Mucosa of descending colon (tissue), 3 donors: ENCODE data around the gene VWA8. TPM values are rescaled to one million over a fixed set of nuclear protein-coding genes. Genes with fewer than 3 reads are reported as not detected.

ENCODE experiments used
- ATAC-seq: fragments of 200-7000 bp; cut with Tn5 transposase; one replicate; pipeline ENCODE4 v1.9.1; 2020; ENCODE audit warnings: mild to moderate bottlenecking, moderate library complexity
- DNase-seq, 3 donors: peaks; one replicate each; pipeline ENCODE4 v3.0.0-alpha.2; 2020
- H3K36me3 ChIP-seq: fragments of 200-600 bp; one replicate; pipeline ENCODE4 v1.8.0; 2021; ENCODE audit warnings: low read depth, mild to moderate bottlenecking
- H3K4me1 ChIP-seq: fragments of 200-600 bp; one replicate; pipeline ENCODE4 v1.8.0; 2021; ENCODE audit warnings: low read depth, mild to moderate bottlenecking
- H3K4me3 ChIP-seq: fragments of 200-600 bp; one replicate; pipeline ENCODE4 v1.8.0; 2021; ENCODE audit warnings: mild to moderate bottlenecking
- H3K9me3 ChIP-seq: fragments of 200-600 bp; one replicate; pipeline ENCODE4 v1.8.0; 2021; ENCODE audit warnings: mild to moderate bottlenecking
- intact Hi-C, 2 donors: fragments of 100-400 bp; cut with DNase I in 1 of 2; cut with micrococcal nuclease in 1 of 2; formaldehyde crosslinking; loops; one replicate each; pipeline versions ENCODE4 v1.11.0 to v1.11.1; 2022; cut with DNase I, micrococcal nuclease
- microRNA-seq: library from miRNA; unstranded; fragments of <30 nt; microRNA quantifications from one replicate; pipeline ENCODE4, GENCODE V29; 2019
- total RNA-seq, 3 donors: library from RNA; stranded (reverse); fragmentation: NEBNext Ultra II Directional in 2 of 3; extraction: Animal tissue kit (Norgen Biotek cat#: 25700) in 2 of 3; gene quantifications; one replicate each; pipeline versions ENCODE4 v1.2.1 to v1.2.4, GENCODE V29; 2021 to 2023
- TF ChIP-seq, protein P1 (sequence below): fragments of 200-600 bp; IDR thresholded peaks from one replicate; pipeline ENCODE4 v1.8.0; 2022; ENCODE audit warnings: antibody characterized with exemption, mild to moderate bottlenecking
- donor health status: DM: no; HTN: no; CAD: no; lungs with moderate emphysema.
- donor health status: DM: no; HTN: no; CAD: no.
- donor health status: DM: no; HTN: yes; CAD: no.

VWA8 gene
- total RNA-seq, 3 donors from 2014 or later: 19.1 to 31.5 (median 27.0) TPM

DNA sequence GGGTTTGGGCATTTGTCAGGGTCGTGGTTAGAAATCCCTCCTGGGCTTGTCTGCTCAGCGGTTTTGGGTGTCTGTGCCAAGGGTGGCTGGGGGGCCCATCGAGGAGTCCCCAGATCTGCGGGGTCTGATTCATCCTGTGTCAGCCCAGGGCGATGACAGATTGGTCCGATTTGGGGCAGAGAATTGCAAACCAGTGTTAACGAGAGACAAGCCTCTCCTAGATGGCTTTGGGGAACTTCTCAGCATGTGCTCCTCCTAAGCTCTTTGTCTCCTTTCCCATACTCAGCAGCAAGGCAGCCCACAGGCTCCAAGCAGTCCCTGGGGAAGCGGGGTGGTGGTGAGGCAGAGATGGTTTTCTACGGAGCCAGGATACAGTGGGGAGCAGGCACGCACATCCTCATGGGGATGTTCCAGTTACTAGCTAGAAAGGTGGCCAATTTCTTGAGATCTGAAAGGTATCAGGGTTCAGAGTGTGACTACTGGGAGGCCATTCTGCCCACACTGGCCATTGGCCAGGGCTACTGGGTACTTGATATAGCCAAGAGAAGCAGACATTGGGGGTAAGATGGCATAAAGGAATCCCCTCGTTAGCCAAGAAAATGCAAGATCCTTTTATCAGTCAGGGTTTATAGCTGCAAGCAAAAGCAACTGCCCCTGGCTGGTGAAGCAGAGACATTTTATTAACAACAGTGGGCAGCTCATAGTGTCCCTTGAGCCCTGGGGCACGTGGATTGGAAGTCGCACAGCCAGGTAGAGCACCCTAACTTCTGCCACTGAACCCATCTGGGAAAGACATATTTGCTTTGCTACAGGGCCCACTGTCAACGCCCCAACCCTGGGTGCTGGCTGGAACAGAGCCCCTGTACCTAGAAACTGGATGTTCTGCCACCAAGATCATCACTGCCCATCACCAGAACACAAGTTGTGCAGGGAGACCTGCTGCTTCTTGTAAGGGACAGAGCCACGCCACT is 440.0 kb downstream of the VWA8 start:
- Histone ChIP-seq H3K36me3 (no peaks in the 10 kb centered on the region), H3K9me3 (no peaks in the 10 kb centered on the region), H3K4me1 (no peaks in the 10 kb centered on the region), H3K4me3 (no peak overlapping the region)
- no peak for DNase-seq
- no peak for ATAC-seq
- TF ChIP-seq, protein P1, sequence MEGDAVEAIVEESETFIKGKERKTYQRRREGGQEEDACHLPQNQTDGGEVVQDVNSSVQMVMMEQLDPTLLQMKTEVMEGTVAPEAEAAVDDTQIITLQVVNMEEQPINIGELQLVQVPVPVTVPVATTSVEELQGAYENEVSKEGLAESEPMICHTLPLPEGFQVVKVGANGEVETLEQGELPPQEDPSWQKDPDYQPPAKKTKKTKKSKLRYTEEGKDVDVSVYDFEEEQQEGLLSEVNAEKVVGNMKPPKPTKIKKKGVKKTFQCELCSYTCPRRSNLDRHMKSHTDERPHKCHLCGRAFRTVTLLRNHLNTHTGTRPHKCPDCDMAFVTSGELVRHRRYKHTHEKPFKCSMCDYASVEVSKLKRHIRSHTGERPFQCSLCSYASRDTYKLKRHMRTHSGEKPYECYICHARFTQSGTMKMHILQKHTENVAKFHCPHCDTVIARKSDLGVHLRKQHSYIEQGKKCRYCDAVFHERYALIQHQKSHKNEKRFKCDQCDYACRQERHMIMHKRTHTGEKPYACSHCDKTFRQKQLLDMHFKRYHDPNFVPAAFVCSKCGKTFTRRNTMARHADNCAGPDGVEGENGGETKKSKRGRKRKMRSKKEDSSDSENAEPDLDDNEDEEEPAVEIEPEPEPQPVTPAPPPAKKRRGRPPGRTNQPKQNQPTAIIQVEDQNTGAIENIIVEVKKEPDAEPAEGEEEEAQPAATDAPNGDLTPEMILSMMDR: no peak
- intact Hi-C loops: no loop called here

DNA sequence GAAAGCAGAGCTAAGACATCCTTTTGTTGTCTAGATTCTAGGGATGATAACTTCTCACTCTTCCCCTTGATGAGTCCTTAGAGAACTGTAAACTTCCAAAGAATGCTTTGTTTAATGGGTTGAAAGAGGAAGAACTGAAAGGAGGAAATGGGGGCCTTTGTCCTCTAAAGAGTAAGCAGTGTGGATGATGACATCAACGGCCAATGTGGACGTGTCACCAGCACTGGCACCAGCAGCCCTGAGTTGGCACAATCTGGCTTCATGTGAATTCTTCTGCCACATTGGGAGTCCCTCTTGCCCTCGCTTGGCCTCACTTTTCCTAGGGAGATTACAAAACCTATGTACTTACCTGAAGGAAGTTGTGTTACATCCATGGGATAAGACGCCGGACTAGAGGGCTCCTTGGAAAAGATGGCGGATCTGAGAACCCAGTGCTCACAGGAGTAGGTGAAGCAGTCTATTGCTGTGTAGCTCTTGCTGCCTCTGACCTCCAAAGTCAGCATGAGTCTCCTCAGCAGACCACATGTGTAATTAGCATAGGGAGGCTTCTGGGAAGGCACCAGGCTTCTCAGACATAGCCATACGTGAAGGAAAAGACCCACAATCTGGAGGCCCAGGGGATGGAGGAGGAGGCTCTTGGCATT is 440.8 kb downstream of the VWA8 start:
- TF ChIP-seq, protein P1: no peak
- intact Hi-C loops: no loop called here
- no peak overlapping the region for H3K4me3 ChIP-seq
- no peaks in the 10 kb centered on the region for H3K36me3 ChIP-seq
- DNase-seq: no peak
- H3K9me3 ChIP-seq: no peaks in the 10 kb centered on the region
- ATAC-seq: no peak
- no peaks in the 10 kb centered on the region for H3K4me1 ChIP-seq

Small RNA genes within 50 kb of the gene (microRNA-seq; reads per million reads assigned to microRNA genes)
- gene MIR5006: 0.70 reads per million

Other genes with a start within 250 kb of the VWA8 start
- 10 to 100 TPM; 18.8 to 27.0 (median 26.3) TPM for gene DGKH, start 87.5 kb upstream of the VWA8 start, total RNA-seq